Measurements from ENCODE around the gene KAZN.
"Not testable (repeated sequence)": the region's sequence is repeated elsewhere in the genome, so short reads cannot be mapped to it uniquely, and the experiment has no call there.

KAZN gene

DNA sequence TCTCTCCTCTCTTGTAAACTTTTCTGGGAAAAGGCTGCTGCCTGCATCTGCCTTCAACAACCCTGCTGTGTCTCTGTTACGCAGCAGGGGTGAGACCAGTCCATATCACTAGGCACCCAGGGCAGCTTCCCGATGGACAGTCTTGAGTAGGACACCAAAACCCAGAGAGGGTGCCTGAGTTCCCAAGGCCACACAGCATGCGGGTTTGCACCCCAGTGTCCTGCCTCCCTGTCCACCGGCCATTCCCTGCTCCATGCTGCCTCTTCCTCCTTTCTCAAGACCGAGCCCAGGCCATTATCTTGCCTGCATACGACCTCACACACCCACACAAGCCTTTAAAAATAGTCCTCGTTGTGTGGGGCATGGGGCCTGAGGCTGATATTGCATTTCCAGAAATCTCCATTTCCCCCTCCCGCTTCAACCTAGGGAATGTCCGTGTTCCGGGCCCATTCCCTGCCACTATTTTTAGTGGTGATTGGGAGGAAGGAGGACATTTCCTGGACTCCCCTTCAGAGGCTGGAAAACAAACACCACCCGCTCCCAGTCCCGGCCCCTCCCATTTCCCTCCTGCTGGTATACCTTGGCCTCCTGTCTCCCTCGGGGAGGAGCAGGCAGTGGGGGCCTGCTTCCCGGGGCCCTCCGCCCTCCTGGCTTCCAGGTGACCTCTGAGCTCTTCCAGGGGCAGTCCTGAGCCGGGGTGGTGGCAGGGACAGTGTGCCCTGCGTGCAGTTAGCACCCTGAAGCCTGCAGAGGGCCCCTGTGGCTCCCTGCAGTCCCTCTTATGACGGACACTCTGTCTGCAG is 422.7 kb downstream of the KAZN start:
- DNase-seq, result no peak

- no peak for DNase-seq
These were observed 423.6 kb downstream of the KAZN start for GRCh38 chr1:15022048-15022447.

DNA sequence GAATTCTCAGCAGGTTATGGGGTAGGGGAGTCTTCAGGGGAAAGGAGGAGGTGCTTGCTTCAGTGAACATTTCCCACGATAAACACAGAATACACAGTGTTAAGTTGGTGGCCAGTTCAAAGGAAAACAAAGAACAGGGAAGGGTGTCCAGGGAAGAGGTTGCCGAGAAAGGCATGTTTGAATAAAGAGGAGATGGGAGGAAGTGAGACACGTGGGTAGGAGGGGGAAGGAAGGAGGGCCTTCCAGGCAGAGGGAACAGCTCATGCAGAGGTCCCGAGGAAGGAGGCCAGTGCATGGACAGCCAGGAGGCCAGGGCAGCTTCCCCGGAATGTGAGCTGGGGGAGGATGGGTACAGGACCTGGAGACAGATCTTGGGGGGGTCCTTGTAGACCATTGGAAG is 424.7 kb downstream of the KAZN start:
- DNase-seq, result no peak

- no peak for DNase-seq
These were observed 425.5 kb downstream of the KAZN start for GRCh38 chr1:15023976-15024375.

DNA sequence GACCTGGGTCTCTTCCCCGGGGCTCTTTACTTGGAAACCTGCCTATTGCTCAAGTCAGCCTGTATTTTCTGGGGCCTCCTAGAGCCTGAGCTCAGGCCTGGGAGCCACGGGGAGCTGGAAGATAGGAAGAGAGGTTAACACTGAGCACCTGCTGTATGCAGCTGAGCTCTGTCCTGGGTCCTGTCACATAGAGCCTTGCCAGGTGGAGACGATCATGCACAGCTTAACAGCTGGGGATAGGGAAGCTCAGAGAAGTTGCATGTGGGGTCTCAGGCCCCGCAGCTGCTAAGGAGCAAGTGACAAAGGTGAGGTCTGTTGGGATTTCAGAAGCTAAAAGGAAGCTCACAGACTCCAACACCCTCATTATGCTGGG is 427.6 kb downstream of the KAZN start:
- no peak for DNase-seq

GRCh38 chr1:15027515-15027986 is 429.1 kb downstream of the KAZN start:
- peak; percentile 54 for DNase-seq

GRCh38 chr1:15028102-15028501 is 429.6 kb downstream of the KAZN start:
- DNase-seq, result peak; percentile 84

- no peak for DNase-seq
These were observed 430.1 kb downstream of the KAZN start for GRCh38 chr1:15028616-15029015.

DNA sequence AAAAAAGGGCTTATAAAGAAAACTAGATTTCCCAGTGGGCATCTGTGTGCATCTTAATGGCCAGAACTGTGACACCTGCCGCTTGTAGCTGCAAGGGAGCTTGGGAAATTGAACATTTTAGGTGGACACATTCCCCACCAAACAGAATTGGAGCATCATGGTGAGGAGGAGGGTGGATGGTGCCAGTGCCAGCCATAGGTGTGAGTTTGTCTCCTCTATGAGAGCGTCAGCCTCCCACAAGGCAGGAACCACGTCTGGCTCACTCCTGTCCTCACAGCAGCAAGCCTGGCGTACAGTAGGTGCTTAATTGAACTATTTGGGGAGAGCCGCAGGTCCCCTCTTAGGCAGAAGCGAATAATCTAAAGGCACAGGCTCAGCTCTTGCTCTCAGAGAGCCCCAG is 430.6 kb downstream of the KAZN start:
- no peak for DNase-seq

GRCh38 chr1:15029786-15030185 is 431.3 kb downstream of the KAZN start:
- DNase-seq, result no peak

DNA sequence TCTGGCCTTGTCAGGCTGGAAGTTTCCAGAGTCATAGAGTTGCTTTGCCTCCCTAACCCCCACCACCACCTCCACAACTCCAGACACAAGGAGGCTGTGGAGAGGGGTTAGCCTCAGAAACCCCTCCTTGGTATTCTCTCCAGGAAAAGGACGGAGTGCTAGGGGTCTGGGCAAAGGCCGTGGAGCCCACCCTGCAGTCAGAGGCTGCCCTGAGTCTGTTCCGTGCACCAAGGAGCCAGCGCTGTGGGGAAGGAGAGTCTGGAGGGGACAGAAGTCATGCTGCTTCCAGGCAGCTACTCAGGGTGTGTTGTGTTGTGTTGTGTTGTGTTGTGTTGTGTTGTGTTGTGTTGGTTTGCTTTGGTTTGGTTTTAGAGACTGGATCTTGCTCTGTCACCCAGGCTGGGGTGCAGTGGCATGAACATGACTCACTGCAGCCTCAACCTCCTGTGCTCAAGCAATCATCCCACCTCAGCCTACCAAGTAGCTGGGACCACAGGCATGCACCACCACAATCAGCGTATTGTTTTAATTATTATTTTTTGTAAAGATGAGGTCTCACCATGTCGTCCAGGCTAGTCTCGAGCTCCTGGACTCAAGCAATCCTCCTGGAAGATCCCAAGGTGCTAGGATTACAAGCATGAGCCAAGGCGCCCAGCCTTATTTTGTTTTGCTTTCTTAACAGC is 432.9 kb downstream of the KAZN start:
- peak; percentile 81 for DNase-seq

DNA sequence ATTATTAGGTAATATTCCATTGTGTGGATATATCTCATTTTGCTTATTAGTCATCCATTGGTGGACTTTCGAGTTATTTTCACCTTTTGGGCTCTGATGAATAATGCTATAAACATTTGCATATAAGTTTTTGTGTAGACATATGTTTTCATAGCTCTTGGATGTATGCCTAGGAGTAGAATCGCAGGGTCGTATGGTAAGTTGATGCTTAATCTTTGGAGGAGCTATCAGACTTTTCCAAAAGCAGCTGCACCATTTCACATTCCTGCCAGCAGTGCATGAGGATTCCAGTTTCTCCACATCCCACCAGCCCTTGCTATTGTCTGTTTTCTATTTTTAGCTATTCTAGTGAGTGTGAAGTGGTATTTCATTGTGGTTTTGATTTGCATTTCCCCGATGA is 434.8 kb downstream of the KAZN start:
- DNase-seq, result peak; percentile 91

DNA sequence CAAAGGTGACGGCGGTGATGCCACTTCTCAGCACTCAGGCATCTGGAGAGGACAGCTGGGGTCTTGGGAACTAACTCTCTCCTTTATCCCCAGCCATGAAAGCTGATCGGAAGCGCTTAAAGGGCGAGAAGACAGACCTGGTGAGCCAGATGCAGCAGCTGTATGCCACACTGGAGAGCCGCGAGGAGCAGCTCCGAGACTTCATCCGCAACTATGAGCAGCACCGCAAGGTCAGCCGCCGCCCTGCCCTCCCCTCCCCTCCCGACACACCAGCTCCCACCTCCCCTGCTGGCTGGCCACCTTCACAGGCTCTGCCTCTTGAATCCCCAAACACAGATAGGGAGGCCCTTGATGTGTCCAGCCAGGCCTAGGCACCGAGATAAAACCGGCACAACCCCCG is 436.2 kb downstream of the KAZN start:
- no peak for DNase-seq

- DNase-seq, result no peak
These were observed 436.8 kb downstream of the KAZN start for GRCh38 chr1:15035236-15035635.

- DNase-seq, result no peak
These were observed 437.6 kb downstream of the KAZN start for GRCh38 chr1:15036101-15036500.

DNA sequence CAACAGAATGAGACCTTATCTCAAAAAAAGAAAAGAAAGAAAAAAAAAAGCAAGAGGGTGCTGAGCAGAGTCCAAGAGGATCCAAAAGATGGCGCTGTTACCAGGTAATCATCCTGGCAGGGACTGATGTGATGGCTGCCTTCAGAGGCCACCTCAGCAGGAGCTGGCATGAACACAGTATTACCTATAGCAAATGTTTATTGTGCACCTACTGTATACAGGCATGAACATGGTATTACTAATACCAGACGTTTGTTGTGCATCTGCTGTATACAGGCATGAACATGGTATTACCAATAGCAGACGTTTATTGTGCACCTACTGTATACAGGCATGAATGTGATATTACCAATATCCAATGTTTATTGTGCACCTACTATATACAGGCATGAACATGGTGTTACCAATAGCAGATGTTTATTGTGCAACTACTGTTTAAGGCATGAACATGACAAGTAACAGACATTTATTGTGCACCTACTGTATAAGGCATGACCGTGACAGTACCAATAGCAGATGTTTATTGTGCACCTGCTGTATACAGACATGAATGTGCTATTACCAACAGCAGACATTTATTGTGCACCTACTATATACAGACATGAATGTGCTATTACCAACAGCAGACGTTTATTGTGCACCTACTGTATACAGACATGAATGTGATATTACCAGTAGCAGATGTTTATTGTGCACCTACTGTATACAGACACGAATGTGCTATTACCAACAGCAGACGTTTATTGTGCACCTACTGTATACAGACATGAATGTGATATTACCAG is 439.9 kb downstream of the KAZN start:
- peak; percentile 39 for DNase-seq

GRCh38 chr1:15039017-15039648 is 440.6 kb downstream of the KAZN start:
- DNase-seq, result no peak

DNA sequence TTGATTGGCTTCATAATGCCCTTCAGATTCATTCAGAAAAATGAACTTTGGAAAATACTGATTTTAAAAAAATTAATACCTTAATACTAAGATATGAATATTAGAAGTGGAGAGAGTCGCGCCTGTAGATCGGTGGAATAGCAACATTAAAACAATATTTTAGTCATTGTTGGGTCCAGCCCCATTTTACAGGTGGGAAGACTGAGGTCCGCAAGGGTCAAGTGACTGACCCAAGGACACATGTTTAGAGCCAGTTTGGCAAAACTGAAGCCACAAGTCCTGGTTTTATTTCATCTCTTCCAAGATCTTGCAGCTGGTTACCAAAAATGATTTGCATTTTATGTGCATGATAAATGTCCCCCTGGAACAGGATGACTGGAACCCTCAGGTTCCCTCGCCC is 441.4 kb downstream of the KAZN start:
- no peak for DNase-seq

- DNase-seq, result not testable (repeated sequence)
These were observed 442.2 kb downstream of the KAZN start for GRCh38 chr1:15040685-15041084.

DNA sequence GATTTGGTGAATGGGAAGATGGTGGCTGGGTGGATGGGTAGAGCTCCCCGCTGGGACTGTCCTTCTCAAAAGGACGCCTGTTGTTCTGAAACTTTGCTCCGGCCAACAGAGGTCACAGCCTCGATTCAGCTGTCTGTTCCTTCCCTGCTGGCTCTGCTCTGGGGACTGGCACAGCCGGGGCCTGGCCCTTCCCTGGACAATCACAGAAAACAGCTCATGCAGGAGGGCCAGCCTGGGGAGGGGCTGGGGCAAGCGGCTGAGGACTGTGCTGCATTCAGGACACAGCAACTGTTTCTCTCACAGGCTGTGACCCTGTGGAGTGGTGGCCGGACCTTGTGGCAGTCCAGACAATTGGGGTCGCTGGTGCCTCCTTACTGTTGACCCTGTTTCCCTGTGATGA is 444.4 kb downstream of the KAZN start:
- no peak for DNase-seq

DNA sequence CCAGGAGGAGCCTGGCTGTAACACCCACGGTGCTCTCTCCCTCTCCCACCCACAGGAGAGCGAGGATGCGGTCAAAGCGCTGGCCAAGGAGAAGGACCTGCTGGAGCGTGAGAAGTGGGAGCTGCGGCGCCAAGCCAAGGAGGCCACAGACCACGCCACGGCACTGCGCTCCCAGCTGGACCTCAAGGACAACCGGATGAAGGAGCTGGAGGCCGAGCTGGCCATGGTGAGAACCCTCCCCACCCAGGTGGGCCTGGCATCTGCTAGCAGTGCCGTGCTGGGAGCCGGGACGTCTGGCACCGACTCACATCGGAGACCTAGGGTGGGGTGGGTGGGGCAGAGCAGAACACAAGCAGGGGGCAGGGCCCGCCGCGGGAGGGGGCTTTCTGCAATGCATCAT is 445.4 kb downstream of the KAZN start:
- no peak for DNase-seq

- no peak for DNase-seq
These were observed 446.6 kb downstream of the KAZN start for GRCh38 chr1:15045123-15045522.

DNA sequence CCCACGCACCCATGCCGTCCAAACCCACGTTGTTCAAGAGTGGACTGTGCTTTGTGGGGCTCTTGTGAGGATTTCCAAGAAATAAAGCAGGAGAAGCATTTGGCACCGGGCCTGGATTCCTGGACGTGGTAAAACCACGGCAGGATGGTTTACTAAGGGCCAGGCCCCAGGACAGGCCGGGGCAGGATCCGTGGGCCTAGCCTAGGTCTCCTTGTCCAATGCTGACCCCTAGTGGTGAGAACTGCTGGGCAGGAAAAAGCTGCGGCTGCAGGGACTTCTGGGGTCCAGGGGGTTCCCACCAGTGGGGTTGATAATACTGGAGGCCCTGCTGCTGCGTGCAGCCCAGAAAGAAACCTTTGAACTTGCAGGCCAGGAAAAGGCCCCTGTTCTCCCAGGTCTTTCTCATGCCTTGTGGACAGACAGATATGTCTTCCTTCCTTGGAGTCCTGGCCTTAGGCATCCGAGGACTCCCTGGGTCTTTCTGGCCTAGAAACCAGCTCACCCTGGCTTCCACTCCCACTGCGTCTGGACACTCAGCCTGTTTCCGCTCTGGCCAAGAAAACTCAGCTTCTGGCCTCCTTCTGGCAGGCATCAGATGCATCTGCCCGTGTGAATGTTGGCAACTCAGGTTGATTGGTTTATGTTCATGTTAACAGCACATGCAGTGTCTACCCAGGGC is 448.1 kb downstream of the KAZN start:
- DNase-seq, result peak; percentile 66

Measured in fibroblast of skin of right quadriceps (primary cell).